ENCODE measurements around the gene DPEP2. TPM values are rescaled to one million over a fixed set of nuclear protein-coding genes. Genes with fewer than 3 reads are reported as not detected.
A peak's percentile ranks its signal among the peaks of the same experiment; 100 is the strongest.

Gene DPEP2
- total and polyA plus RNA-seq, 2 of the 13 experiments (the other 11 are each of a cell fraction or from before 2014, with no cell fraction given): 0.18 TPM; not detected in 1

DNA sequence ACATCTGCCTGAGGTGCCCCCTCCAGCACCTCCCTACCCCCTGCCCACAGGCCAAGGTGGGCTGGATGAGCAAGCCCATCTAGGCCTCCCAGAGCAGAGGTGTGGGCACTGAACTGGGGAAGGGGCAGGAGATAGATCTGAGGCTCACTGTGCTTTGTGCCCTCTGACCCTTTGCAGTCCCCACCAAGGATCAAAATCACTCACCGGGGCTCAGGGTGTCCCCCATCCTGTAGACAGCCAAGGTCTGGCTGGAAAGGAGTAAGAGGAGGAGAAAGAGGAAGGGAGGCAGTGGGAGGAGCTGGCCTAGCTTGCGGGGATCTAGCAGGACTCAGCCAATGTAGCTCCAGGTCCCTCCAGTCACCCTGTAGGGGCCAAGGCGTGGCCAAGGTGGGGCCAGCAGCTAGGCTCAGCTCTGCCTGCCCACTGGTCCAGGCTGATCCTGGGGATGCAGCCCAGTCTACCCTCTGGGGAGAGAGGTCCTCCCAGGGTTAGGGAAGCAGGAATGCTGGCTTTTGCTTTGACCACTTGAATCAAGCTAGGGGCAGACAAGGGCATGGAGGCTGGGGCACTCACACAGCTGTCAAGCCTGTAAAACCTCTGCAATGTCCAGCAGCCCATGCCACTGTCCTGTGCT is 32.6 kb downstream of the DPEP2 start (continued):
- TF ChIP-seq ZNF546 (CRISPR knock-in tag; conservative IDR thresholded peaks at IDR 0.05): no peak
- no peak for TF ChIP-seq NFYC (CRISPR knock-in tag; IDR thresholded peaks at IDR 0.05)
- TF ChIP-seq ZFY (CRISPR knock-in tag; IDR thresholded peaks at IDR 0.05): no peak; the same call in none of the 2 replicates
- no peak for TF ChIP-seq GATA4 (IDR thresholded peaks at IDR 0.05; ENCODE audit: borderline replicate concordance, low read depth)
- TF ChIP-seq FOXO1 (CRISPR knock-in tag; IDR thresholded peaks at IDR 0.05): no peak; the same call in 1 of the 2 replicates
- peak; percentile 31; the same call in 1 of the 2 replicates for TF ChIP-seq SP5 (CRISPR knock-in tag; IDR thresholded peaks at IDR 0.05; ENCODE audit: borderline replicate concordance, low read depth)
- no peak for TF ChIP-seq ZNF670 (CRISPR knock-in tag; IDR thresholded peaks at IDR 0.05; ENCODE audit: borderline replicate concordance)
- TF ChIP-seq AGO2 (optimal IDR thresholded peaks at IDR 0.05; ENCODE audit: low read depth, low read length): peak; percentile 58
- TF ChIP-seq ZNF841 (CRISPR knock-in tag; IDR thresholded peaks at IDR 0.05; ENCODE audit: borderline replicate concordance): no peak
- peak; percentile 51; the same call in 1 of the 2 replicates for TF ChIP-seq MYC (CRISPR knock-in tag; IDR thresholded peaks at IDR 0.05; ENCODE audit: borderline replicate concordance)
- no peak for TF ChIP-seq MEIS2 (CRISPR knock-in tag; IDR thresholded peaks at IDR 0.05)
- 0 out of 2 replicates have a peak, but pooled peaks have one; percentile 46 for TF ChIP-seq TGIF2 (CRISPR knock-in tag; IDR thresholded peaks at IDR 0.05)
- TF ChIP-seq XRCC5 (optimal IDR thresholded peaks at IDR 0.05; ENCODE audit: low read length): peak; percentile 55
- no peak for TF ChIP-seq ZFP36L2 (CRISPR knock-in tag; IDR thresholded peaks at IDR 0.05)
- no peak for TF ChIP-seq SMARCE1 (IDR thresholded peaks at IDR 0.05; ENCODE audit: borderline replicate concordance)
- TF ChIP-seq ZNF543 (CRISPR knock-in tag; IDR thresholded peaks at IDR 0.05): peak; percentile 35; the same call in 1 of the 2 replicates
- no peak for TF ChIP-seq HDAC2 (CRISPR knock-in tag; IDR thresholded peaks at IDR 0.05)
- TF ChIP-seq TCF7L2 (IDR thresholded peaks at IDR 0.05; ENCODE audit: low read depth, low read length): no peak
- no peak for TF ChIP-seq ZNF616 (CRISPR knock-in tag; IDR thresholded peaks at IDR 0.05; ENCODE audit: low read depth)
- no peak for TF ChIP-seq ZNF10 (CRISPR knock-in tag; IDR thresholded peaks at IDR 0.05; ENCODE audit: borderline replicate concordance, low read depth)
- no peak for TF ChIP-seq ZNF562 (CRISPR knock-in tag; IDR thresholded peaks at IDR 0.05; ENCODE audit: borderline replicate concordance)
- TF ChIP-seq ZNF256 (CRISPR knock-in tag; conservative IDR thresholded peaks at IDR 0.05): no peak
- no peak for TF ChIP-seq HNF4A (CRISPR knock-in tag; IDR thresholded peaks at IDR 0.05)
- TF ChIP-seq SOX13 (IDR thresholded peaks at IDR 0.05): no peak
- TF ChIP-seq SOX13 (CRISPR knock-in tag; conservative IDR thresholded peaks at IDR 0.05 in 1 of 2, IDR thresholded peaks at IDR 0.05 in 1 of 2): no peak
- peak; percentile 57; the same call in 1 of the 2 replicates for TF ChIP-seq HNRNPL (IDR thresholded peaks at IDR 0.05; ENCODE audit: low read depth, low read length)
- no peak for TF ChIP-seq NFYB (CRISPR knock-in tag; IDR thresholded peaks at IDR 0.05)
- no peak for TF ChIP-seq KDM4B (CRISPR knock-in tag; IDR thresholded peaks at IDR 0.05)
- TF ChIP-seq SPEN (CRISPR knock-in tag; IDR thresholded peaks at IDR 0.05; ENCODE audit: low read depth): no peak
- TF ChIP-seq NR3C1 (CRISPR knock-in tag; IDR thresholded peaks at IDR 0.05): no peak

Data from HepG2 (cell line).